NCI-H460 (cell line): Measurements from ENCODE around the gene PLXNA2. TPM values are rescaled to one million over a fixed set of nuclear protein-coding genes. Genes with fewer than 3 reads are reported as not detected.

ENCODE experiments used
- DNase-seq: peaks from one replicate; pipeline ENCODE4 v3.0.0-alpha.2; 2016; ENCODE audit warnings: low read depth; ENCODE audit errors: extremely low read depth
- total RNA-seq: library from RNA; depleted of rRNA; stranded (reverse); fragments of >200 nt; shearing (Covaris generic); gene quantifications from 2 replicates; pipeline ENCODE4 v1.2.3, GENCODE V29; 2014

The PLXNA2 gene
- total RNA-seq, 1 experiment from 2014 or later, result 6.5 TPM

- no peak for DNase-seq
These were observed 237.8 kb downstream of the PLXNA2 start for GRCh38 chr1:208006258-208006920.

DNA sequence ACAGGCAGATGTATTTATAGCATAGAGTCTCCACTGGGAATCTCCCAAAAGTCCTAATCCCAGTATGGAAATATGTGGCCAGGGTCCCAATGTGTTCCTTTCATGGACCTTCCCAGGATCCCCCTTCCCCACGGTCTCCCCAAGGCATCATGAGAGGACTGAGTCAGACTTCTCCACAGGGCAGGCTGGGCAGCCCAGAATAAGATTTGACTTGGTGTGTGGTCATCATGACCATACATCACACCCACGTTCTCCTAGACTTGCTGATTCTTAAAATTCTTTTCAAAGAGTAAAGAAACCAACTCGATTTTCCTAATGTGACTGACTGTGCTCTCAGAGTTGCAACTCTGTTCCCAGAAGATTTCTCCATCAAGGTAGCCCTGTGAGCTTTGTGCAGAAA lies 239.3 kb downstream of the PLXNA2 start:
- DNase-seq, result no peak

GRCh38 chr1:208003241-208003640 lies 240.9 kb downstream of the PLXNA2 start:
- no peak for DNase-seq

DNA sequence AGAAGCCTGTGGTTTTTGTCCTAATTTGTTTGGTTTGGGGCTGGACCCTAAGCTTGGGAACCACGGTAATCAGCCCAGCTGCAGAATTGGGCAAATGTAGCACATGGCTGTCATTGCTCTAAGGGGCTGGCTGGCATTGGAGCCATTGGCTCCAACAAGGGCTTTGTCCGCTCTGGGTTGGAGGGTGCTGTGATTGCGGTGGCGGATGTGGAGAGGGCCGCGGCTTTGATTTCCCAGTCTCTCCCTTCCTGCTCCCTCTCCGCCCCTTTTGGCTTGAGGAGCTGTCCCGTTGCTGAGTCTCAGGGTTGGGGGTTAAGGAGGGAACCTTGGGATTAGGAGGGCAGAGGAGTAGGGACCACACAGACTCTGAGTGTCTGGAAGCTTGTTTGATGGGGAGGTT lies 241.5 kb downstream of the PLXNA2 start:
- DNase-seq, result no peak

DNA sequence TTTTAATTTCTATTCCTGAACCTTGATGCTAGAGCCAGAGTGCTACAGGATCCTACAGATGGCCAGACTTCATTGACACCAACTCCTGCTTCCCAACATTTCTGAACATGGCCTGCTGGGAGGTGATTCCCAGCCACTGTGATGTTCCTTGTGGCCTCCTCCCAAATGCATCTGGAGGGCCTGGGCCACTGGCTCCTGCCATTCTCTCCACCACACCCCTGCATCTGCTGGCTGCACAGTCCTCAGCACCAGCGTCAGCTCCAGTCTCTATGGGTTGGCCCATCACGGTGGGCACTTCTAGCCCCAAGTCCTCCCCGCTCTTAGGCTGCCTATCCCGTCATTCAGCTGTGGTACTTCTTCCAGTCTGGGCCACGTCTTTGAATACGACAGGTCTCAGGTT lies 242.1 kb downstream of the PLXNA2 start:
- no peak for DNase-seq

- no peak for DNase-seq
These were observed 243.7 kb downstream of the PLXNA2 start for GRCh38 chr1:208000504-208000903.

GRCh38 chr1:207999972-208000371 lies 244.2 kb downstream of the PLXNA2 start:
- no peak for DNase-seq

DNA sequence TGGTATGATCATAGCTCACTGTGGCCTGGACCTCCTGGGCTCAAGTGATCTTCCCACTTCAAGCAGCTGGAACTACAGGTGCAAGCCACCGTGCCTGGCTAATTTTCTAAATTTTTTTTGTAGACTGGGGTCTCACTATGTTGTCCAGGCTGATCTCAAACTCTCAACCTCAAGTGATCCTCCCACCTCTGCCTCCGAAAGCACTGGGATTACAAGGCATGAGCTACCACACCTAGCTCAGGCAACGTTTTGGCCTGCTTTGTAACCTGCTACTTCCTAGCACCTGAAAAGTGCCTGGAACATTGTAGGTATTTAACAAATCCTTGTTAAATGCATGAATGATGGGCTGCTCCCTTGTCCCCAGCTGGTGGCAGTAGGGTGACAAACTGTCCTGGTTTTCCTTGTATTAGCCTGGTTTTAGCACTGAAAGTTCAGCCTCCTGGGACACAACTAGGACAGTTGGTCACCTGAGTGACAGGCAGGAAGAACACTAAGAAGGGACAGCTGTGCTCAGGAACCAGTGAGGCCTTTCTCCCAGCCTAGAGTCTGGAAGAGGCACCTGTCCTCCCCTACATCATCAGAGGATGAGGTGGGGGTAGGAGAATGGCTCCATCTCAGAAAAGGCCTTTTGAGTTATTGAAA lies 244.8 kb downstream of the PLXNA2 start:
- no peak for DNase-seq

- no peak for DNase-seq
These were observed 245.5 kb downstream of the PLXNA2 start for GRCh38 chr1:207998691-207999090.

- DNase-seq, result peak; percentile 68
These were observed 246.5 kb downstream of the PLXNA2 start for GRCh38 chr1:207997486-207998268.

DNA sequence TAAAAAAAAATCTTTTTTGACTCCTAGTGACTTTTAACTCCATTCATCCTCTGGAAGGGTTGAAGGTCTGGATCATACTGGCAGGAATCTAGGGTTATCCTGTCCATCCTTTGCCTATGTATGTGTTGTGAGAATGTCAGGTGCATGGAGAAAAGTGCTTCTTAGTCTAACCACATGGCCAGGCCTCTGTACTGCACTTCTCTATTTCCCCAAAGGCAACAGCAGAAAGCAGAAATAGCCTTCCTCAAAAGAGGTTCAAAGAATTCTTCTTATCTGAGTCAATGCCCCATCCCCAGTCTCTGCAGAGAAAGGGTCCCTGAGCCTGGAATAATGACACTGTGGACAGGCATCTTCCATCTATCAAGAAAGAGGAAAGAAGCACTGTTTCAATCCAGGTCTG lies 247.5 kb downstream of the PLXNA2 start:
- no peak for DNase-seq

DNA sequence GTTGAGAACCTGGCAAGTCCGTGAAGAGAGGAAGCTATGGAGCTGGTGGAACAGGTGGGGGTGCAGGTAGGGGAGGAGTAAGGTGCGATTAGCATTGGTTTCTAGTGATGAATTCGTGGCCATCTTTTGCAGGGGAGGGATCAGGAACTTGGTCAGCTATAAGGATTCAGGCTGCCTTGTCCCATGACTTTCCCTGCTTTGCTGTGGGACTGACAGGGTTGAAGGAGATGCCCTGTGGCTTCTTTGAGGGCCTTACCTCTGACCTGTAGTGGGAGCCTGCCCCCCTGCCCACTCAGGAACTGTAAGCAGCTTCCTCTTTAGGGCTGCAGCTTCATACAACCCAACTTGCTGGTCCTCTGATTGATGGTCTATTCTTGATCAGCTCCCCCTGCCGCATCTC lies 248.6 kb downstream of the PLXNA2 start:
- no peak for DNase-seq

DNA sequence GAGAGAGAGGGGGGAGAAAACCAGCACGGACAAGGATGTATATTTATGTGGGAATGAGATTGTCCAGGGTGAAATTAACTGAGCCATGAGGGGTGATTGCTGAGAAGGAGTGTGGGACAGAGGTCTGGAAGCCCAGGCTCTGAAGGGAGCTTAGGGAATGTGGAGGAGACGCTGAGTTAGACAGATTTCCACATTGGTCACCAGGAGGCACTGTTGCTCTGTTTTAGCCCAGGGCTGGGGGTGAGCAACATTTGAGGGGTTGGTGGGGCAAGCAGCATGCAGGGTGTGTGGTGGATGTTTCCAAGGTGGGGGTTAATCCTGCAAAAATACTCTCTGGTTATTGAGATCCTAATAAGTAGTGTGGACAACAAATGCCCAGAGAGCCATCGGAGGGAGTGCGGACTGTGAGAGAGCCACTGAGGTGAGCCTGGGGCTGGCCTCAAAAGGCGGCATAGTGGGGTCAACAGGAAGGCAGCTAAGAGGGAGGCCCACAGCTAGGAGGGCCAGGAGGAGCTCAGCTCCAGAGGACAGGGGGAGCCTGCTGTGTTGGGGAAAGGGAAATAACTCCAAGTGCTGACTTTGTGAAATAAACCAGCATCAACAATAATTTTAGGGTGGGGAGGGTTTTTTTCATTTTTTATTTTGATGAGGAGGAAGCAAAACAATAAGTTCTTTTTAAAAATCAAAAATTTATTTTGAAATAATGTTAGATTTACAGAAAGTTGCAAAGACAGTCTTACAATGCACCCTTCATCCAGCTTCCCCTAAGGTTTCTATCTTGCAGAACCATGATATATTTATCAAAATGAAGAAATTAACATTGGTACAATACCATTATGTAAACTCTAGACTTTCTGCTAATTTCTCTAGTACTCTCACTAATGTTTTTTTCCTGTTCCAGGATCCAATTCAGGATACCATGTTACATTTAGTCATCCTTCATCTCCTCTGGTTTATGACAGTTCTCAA lies 250.4 kb downstream of the PLXNA2 start:
- no peak for DNase-seq

DNA sequence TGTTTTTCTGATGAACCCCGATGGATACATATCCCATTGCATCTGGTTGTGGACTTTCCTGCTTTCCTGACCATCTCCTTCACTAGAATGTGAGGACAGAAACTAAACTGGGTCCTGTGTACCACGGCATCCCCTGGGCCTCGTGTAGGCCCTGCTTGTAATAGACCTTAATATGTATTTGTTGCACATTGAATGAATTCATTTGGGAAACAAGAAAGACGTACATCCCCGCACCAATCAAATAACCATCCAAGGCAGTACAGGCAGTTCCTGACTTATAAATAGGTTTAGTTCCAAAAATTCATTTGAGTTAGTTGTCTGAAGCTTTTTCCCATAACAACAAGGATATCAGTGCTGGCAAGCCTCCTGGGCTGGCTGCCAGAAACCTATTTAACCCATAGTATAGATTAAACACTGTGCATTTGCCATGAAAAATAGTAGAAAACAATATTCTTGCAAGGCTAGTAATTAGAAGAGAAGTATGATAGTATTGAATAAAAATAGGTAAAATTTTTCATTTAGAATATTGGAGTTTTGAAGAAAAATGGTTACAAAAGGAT lies 251.4 kb downstream of the PLXNA2 start:
- no peak for DNase-seq

DNA sequence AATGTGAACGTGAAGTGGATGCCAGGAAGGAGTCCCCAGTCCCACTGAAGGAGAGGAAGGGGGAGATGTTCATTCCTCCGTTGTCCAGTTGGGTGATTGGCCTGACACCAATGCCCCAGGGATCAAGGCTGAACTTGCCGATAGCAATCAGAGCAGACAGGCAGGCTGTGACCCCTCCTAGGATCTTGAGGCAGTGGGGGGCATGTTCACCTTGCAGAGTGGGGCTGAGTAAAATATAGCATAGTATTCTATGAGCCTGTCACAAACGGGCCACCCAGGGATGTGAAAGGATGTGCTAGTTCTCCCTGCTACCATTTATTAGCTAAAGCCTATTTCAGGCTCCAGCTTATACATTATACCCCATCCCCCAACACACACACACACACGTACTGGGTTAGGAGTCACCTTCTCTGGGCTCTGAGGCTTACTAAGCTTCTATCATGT lies 252.6 kb downstream of the PLXNA2 start:
- DNase-seq, result no peak

GRCh38 chr1:207990876-207991582 lies 253.2 kb downstream of the PLXNA2 start:
- DNase-seq, result no peak

DNA sequence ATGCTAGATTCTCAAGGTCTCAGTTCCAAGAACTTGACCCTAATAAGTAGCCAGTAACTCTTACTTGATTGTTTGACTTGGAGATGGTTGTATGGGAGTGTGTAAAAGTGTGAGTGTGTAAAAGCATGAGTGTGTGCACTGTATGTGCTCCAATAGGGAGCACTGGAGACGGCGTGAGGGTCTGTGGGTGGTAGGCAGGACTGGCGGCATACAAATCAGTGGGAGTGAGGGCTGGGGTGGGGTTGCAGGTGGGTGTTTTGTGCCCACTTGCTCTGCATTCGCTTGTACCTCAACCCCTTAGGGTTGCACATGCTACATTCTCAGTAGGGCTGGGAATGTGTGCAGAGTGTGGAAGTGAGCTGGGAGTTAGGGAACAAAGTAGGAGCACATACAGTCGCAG lies 253.7 kb downstream of the PLXNA2 start:
- DNase-seq, result no peak

DNA sequence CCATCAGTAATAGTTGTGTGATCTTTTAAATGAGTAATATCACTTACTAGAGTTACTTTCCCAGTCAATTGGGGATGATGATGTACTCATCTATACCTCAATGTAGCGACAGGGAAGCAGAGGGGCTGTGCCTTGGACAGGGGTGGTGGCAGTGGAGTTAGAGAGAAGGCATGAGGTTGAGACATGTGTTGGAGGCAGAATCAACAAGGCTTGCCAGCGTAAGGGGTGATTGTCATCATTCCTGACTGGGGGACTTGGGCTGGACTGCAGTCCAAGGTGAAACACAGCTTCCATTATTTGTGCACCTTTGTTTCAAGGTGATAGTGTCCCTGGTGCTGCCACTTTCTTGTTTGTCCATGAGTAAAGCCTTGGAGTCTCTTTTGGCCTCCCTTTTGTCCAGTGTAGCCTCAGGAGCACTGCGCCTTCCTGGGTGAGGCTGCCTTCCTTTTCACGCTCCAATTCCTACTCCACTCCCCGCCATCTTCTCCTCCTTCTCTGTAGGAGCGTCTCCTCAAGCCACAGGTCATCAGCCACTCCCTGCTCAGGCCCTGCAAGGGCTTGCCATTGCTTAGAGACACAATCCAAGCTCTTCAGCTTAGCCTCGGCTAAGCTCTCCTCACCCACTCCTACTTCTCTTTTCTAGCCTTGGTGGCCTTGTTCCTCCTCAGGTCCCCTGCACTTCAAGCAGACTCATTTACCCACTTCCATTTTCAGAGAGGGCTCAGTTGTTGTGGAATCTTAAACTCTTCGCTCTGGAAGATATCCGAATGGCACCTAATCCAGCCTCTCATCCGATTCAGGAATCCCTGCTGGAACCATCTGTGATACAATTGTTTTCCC lies 255.6 kb downstream of the PLXNA2 start:
- no peak for DNase-seq

GRCh38 chr1:207987164-207987563 lies 257.0 kb downstream of the PLXNA2 start:
- no peak for DNase-seq
